Measurements from ENCODE around the gene HOMER1.
A peak's percentile ranks its signal among the peaks of the same experiment; 100 is the strongest.

The HOMER1 gene

DNA sequence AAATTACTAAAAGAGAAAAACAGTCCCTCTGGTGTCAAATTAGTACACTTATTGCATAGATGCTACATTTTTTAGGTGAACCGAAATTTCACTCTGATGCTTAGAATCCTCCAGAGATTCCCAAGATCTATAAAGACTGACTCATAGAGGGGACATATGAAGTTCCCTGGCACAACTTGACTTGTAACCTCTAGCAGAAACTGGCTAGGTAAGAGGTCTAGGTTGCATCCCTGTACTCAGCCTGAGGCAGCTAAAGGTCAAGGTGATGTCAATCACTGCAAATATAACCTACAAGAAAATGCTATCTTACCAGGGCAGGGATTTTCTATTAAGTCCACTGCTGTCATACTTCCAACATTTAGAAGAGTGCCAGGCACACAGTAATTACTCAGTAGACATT lies 24.2 kb downstream of the HOMER1 start:
- DNase-seq (ENCODE audit: low spot score) = no peak

DNA sequence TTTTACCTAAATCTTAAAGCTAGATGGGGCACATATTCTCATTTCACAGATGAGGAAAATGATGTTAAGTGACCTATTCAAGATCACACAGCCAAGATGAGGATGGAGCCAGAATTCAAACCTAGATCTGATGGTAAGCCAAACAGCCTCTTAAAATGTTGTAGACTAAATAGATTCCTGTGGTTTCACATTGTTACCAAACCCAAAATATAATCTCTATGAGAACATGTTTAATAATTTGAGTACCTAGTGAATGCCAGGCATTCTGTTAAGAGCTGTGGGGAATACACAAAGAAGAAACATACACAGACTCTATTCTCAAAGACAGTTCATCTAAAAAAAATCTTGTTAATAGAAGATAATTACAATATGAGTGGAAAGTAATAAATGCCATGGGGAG lies 25.2 kb downstream of the HOMER1 start:
- DNase-seq (ENCODE audit: low spot score) = no peak

DNA sequence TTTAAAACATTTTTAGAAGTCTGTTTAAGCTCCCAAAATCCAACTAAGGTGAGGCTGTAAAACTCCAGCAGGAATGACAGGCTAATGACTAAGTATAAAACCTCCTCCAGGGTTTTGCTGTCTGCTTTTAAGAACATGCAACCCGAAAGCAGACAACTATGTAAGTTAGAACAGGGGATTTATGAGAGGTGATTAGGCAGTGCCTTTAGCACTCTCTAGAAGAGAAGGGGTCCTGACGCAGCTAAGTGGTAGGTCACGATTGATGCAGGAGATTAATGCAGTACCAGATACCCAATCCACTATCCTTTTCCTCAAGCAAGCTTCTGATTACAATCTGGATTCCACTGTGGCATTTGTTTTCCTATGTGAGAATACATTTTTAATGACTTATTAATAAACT lies 25.9 kb downstream of the HOMER1 start:
- DNase-seq (ENCODE audit: low spot score) = no peak

DNA sequence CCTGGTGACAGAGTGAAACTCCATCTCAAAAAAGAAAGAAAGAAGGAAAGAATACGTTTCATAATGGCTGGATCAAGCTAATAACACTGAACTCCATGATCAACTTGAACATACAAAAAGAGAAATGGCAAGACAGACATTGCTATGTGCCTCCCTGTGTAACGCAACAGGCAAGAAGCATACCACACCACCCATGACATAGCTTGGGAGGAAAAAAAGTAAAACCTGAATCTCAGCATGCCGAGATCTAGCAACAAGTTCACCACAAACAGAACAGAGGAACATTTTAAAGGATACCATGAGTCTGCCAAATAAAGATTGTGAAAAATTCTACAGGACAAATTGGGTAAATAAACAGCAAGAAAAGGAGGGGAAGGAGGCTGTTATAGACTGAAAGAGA lies 26.7 kb downstream of the HOMER1 start:
- no peak for DNase-seq (ENCODE audit: low spot score)

DNA sequence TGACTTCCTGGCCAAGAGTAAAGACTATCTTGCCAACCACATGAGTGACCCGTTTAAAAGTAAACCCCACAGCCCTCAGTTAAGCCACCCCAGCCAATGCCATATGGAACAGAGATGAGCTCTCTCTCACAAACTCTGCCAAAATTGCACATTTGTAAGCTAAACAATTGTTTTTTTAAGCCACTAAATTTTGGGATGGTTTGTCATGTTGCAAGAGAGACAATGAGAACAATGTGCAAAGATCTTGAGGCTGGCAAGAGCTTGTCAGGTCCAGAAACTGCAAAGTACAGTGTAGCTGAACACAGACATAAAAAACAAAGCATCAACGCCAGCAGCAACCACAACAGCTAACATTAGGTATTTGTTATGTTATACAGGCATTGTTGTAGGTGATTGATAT lies 27.8 kb downstream of the HOMER1 start:
- DNase-seq (ENCODE audit: low spot score) = no peak

DNA sequence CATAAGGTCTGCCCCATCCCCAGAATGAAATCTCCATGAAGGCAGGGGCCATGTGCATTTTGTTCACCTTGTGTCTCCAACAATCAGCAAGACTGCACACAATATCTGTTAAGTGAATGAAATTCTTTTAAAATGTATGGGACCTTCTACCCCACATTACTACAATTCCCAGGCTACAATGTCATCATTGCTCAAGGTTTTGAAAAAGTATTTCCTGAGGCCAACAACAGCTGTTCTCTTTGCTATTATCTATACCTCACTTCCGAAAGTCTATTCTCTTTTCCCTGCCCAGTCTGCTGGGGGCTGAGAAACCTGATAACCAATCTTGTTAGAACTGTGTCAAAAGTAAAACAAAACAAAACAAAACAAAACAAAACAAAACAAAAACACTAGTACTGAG lies 29.2 kb downstream of the HOMER1 start:
- no peak for DNase-seq (ENCODE audit: low spot score)

DNA sequence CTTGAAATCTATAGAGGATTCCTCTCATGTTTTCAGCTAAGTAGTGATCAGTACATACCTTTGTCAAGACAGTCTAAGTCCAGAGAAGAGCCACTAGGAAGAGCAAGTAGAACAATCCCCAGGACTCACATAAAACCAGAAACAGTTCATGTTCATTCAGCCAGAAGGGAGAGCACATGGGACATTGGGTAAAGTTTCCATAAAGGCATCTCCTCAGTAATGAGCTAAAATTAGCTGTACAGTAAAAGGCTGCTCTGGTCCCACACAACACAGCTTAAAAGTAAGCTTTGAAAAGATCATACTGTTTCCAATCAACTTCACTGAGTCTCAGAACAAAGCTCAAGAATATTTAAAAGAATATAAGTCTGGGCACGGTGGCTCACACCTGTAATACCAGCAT lies 32.4 kb downstream of the HOMER1 start:
- no peak for DNase-seq (ENCODE audit: low spot score)

DNA sequence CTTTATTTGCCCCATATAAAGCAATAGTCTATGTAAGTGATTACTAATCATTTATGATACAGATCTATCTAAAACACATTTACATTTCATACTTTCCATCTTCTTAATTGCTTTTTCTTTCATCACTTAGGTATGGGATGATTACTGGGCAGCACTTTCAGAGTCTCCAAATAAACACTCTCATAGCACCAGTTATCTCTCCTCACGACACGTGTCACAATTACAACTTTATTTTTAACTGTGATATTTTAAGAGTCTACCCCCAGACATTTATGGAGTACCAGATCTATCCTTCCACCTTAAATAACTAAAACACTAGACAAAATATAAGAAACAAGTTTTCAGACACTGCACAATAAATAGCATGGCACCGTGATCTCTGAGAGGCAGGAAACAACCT lies 32.9 kb downstream of the HOMER1 start:
- DNase-seq (ENCODE audit: low spot score) = no peak

DNA sequence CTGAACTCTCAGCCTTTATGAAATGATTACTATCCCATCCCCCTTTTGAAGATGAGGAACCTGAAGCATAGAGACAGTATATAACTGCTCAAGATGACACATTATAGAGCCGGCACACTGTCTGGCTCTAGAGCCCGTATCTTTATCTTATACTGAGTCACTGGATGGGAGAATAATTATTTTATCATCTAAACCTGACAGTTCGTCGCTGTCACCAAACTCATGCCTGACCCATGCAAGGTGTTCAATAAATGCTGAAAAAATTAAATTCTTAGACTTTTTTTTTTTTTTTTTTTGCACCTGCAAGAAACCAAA lies 38.8 kb downstream of the HOMER1 start:
- DNase-seq (ENCODE audit: low spot score) = no peak

DNA sequence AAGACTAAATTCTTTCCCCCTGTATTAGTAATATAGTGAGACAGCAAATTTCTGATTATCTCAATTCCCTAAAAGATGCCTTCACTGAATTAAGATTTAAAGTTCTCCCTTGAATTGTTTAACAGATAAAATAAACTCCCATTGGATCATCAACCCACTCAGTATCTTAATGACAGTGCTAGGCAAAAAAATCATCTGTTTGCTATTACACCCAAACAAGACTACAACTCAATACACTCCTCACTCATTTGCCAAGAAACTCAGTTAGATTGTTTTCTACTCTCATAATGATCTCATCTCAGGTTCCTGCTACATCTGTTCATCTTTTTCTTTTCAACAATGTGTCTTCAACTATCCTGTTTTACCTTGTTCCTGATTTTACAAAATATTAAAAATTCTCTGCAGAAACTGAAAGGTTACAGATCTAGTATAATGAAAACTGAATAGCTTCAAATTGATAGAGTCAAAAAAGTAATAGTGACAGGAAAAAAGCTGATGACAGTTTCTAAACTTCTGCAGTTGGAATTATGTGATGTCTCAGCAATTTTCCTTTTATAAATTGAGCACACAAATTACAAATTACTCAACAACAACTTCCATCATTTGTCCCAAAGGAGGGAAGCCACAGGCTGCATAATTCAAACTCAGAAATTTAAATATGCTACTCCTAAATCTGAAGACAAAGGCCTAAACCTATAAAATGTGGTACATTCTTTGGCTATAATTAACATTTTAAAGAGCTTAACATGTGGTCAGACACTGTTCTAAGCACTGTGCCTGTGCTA lies 39.4 kb downstream of the HOMER1 start:
- DNase-seq (ENCODE audit: low spot score) = no peak

DNA sequence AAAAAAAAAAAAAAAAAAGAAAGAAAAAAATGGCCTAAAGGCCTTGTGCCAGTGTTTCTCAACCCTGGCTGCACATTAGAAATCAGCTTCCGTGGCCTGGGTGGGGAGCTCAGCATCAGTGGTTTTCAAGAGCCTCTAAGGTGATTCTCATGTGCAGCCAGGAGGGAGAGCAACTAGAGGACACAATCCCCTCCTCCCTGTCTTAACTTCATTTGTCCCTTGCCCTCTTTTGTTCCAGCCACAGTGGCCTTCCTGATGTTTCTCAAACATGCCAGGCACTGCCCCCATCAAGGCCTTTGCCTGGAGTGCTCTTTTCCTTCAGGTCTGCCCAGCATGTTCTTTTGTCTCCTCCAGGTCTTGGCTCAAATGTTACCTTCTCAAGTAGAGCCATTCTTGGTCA lies 42.4 kb downstream of the HOMER1 start:
- DNase-seq (ENCODE audit: low spot score) = no peak

DNA sequence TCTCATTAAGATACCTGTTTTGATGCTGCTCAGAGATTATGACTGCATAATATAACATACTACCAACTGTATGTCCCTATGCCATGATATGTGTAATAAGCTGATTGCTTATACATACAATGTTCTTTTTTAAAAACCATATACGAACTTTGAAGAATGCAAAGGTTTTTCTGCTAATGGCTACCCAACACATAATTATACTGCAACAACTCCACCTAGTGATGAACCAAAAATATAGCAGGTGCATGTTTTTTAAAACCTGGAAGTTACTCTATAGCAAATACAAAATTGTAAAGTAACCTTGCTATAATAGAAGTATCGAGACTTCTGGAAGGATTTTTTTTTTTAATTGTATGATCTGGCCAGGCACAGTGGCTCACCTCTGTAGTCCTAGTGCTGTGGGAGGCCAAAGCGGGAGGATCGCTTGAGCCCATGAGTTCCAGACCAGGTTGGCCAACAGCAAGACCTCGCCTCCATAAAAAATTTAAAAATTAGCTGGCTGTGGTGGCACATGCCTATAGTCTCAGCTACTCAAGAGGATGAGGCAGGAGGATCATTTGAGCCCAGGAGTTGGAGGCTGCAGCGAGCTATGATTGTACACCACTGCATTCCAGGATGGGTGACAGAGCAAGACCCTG lies 49.1 kb downstream of the HOMER1 start:
- DNase-seq (ENCODE audit: low spot score) = peak; percentile 38

DNA sequence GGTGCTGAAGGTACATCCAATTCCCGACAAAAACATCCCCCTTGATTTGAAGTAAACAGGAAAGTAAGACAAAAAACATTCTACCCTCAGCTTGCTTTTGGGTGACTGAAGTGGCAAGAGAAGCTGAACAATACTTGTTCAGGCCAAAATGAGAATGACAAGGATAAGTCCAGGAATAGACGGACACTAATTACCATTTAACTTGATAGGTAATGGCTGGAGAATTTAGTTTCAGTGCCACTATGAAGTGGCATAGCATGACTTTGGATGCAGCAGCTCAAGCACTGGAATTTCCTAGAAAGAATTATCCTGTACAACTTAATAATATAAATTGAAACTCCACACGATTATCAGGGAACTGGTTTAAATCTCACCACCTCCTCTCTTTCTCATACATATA lies 49.7 kb downstream of the HOMER1 start:
- DNase-seq (ENCODE audit: low spot score) = no peak

DNA sequence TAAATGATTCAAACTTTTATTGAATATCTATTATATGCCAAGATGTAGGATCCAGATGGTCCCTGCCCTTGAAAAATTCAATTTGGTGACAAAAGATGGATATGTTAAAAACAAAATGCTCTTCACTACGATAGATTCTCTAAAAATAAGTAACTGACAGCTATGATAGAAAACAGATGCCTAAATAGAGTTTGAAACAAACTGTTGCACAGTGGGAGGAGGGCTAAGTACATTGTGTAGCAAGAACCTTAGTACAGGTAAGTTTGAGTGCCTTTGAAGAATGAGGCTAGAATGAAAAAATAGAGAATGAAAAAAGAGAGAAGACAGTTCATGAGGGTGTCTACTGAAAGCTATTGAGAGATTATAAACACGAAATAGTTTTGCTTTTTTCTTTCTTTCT lies 54.3 kb downstream of the HOMER1 start:
- DNase-seq (ENCODE audit: low spot score) = no peak

DNA sequence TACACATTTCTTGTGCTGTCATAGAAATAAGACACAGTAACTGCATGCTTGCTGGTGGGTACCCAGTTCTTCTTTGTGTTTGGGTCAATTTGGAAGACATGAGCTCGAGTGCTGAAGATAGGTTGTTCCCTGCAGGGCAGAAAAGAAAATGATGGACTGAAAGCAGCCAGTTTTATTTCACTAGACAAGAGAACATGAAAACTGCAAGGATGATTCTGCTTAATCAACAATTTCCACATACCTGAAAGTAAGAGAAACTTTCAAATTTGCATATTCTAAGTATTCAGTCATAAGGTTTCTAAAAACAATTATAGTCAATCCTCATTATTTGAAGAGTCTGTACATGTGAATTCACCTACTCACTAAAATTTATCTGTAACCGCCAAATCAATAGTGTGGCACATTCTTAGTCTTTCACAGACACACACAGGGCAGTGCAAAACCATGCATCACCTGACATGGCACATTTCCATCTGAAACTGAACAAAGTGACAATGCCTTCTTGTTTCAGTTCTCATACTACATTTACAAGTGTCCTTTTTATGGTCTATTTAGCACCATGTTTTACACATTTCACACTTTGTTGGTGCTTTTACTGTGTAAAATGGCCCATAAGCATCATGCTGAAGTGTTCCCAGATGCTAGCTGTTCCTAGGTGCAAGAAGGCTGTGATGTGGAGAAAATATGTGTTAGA lies 56.9 kb downstream of the HOMER1 start:
- DNase-seq (ENCODE audit: low spot score) = no peak

DNA sequence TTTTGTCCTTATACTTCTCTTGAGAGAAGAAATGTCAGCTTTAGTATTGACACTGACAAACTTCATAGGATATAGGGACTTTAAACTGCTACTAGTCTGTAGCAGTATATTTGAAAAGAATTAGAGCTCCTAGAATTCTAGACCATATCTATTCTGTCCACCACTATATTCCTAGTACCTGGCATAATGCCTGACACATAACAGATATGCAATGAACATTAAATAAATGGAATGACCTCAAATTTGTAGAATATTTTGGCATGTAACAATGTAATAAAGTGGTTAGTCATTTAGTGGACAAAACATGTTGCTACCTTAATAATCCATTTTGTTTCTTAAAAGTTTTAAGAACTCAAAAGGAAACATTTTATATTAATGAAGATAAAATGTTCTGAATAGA lies 57.5 kb downstream of the HOMER1 start:
- DNase-seq (ENCODE audit: low spot score) = no peak

DNA sequence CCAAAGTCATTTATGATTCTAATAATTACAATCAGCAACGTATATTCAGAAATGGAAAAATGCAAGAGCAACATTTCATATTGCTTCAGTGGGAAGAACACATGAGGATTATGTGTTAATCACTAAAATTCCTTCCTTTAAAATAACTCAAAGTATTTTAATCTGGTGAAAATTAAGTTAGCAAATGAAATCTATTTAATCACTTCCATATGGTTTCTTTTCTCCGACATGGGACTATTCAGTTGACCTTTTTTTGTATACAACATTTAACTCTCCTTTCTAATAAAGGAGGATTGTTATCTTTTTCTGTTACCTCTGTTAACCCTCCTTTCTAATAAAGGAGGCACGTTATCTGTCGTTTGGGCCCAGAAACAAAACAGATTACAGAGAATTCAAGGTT lies 59.9 kb downstream of the HOMER1 start:
- no peak for DNase-seq (ENCODE audit: low spot score)

DNA sequence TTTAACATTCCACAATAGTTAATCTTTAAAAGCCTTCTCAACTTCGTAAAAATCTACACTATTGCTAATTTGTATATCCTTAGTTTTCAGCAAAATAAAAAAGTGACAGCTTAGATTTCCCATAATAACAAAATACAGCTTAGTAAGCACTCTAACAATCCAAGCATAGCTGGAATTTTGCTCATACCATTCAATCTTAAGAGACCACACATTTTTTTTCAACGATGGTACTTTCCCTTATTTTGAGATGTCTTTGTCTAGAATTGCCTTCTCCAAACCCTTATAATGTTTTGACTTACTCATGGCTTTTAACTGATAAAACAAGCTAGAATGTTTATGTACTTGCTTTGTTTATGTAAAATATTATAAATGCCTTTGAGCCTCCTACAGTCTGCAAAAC lies 65.6 kb downstream of the HOMER1 start:
- no peak for DNase-seq (ENCODE audit: low spot score)

DNA sequence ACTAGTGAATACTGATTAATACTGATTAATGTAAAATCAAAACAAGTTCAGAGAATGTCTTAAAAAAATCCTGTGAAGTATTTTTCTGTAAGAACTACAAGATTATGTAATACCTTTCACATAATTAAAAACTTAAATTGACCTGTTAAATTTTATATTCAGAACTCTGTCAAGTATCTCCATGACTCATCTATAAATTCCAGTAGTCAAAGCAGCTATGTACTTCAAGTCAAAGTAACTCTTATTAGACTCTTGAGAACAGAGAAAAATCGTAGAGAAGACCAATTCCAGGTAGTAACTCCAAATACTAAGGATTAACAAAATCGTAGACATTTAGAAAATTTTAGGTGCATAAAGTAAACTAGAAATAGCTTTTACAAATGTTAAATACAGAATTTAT lies 77.1 kb downstream of the HOMER1 start:
- DNase-seq (ENCODE audit: low spot score) = no peak

DNA sequence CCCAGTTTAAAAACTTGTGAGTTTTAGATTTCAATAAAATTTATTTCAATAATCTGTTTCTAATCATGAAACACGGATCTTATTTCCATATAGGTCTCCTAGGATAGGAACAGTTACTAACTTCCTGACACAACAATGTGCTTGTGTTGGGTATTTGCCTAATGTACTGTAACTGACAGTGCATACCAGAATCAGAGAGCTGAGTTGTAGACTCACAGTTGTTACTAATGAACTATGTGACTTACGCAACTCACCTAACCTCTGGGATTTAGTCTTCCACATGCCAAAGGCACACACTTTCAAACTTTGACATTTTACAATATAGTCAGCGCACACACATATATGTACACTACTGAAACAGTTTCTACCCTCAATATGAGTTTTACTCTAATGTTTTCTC lies 77.7 kb downstream of the HOMER1 start:
- DNase-seq (ENCODE audit: low spot score) = no peak

DNA sequence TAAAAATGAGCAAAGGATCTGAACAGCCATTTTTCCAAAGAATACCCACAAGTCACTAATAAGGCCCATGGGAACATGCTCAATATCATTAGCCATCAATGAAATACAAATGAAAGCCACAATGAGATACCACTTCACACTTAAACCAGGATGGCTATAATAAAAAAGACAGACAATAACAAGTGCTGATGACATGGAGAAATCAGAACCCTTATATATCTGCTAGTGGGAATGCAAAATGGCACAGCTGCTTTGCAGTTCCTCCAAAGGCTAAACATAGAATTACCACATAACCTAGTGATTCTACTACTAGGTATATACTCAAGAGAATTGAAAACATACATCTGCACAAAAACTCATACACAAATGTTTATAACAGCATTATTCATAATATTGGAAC lies 83.7 kb downstream of the HOMER1 start:
- no peak for DNase-seq (ENCODE audit: low spot score)

DNA sequence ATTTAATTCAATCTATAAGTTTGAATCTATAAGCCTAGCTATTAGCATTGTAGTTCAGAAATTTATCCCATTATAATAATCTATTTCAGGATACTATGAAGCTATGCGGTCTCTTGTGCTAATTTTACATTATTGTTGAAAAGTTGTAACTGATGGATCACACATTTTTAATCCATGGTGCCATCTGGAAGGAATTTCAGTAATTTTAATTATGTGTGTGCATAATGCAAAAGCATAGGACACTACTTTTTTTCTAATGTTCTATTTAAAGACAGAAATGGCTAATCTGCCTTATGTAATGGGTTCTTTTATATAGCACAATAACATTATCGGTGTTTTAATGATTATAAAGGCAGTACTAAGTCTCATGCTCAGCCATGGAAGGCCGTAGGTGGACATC lies 90.6 kb downstream of the HOMER1 start:
- no peak for DNase-seq (ENCODE audit: low spot score)

DNA sequence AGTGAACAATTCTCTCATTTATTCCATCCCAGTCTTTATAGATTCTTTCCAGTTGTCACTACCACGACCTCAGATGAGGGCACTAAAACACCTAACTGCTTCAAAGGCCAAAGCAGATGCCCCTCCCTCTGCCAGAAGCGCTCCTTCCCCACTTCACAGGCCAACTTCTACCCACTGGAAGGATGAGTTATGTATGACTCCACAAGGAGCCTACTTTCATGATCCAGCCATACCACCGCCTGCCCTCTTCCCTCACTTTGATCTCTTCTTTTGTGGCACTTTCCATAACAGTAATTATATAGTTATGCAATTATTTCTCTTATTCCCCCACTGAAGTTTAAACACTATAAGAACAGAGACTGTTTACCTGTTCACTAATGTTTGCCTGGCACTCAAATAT lies 93.7 kb downstream of the HOMER1 start:
- DNase-seq (ENCODE audit: low spot score) = no peak

DNA sequence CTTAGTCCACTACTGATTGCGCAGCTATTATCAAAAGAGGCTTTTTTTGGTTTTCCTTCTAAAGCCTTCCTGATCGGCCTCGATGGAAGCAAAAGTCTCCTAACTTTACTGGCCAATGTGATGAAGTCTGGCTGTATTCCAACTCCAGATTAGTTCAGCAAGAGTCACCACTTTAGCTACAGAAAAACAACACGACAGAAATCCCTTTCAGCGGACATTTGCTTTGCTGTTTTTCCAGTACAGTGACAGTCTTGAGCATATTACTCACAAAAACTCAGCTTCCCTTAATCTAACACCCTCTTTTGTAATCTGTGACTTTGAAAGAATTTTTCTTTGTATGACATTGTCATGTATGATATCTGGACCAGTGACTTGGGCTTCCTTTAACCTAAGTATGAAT lies 95.7 kb downstream of the HOMER1 start:
- no peak for DNase-seq (ENCODE audit: low spot score)

Data from kidney capillary endothelial cell (primary cell).